OCI-LY1 (cell line): ENCODE measurements around the gene NEURL1B.

ENCODE experiments used
- EZH2 ChIP-seq: fragments of 200-600 bp; sonication (generic), shearing (Covaris generic); IDR thresholded peaks from 2 replicates; pipeline ENCODE4 v1.8.0; 2017; ENCODE audit warnings: borderline replicate concordance, mixed run types, mild to moderate bottlenecking, antibody characterized with exemption, low read length, moderate library complexity, mixed read lengths
- TF ChIP-seq, protein P1 (sequence below): fragments of 200-600 bp; sonication (generic), shearing (Covaris generic); IDR thresholded peaks from 2 replicates; pipeline ENCODE4 v1.5.1; 2017; ENCODE audit warnings: mild to moderate bottlenecking, antibody characterized with exemption, low read length, moderate library complexity, mixed read lengths

GRCh38 chr5:172727551-172727950 lies 86.5 kb downstream of the NEURL1B start:
- TF ChIP-seq, protein P1, sequence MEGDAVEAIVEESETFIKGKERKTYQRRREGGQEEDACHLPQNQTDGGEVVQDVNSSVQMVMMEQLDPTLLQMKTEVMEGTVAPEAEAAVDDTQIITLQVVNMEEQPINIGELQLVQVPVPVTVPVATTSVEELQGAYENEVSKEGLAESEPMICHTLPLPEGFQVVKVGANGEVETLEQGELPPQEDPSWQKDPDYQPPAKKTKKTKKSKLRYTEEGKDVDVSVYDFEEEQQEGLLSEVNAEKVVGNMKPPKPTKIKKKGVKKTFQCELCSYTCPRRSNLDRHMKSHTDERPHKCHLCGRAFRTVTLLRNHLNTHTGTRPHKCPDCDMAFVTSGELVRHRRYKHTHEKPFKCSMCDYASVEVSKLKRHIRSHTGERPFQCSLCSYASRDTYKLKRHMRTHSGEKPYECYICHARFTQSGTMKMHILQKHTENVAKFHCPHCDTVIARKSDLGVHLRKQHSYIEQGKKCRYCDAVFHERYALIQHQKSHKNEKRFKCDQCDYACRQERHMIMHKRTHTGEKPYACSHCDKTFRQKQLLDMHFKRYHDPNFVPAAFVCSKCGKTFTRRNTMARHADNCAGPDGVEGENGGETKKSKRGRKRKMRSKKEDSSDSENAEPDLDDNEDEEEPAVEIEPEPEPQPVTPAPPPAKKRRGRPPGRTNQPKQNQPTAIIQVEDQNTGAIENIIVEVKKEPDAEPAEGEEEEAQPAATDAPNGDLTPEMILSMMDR, result no peak
- TF ChIP-seq EZH2, result no peak
